ENCODE results near the gene IRF5. TPM values are rescaled to one million over a fixed set of nuclear protein-coding genes. Genes with fewer than 3 reads are reported as not detected.
"Not testable (repeated sequence)": the region's sequence is repeated elsewhere in the genome, so short reads cannot be mapped to it uniquely, and the experiment has no call there.

The IRF5 gene
- total and polyA plus RNA-seq, 2 donors: 10.0 to 14.0 TPM

DNA sequence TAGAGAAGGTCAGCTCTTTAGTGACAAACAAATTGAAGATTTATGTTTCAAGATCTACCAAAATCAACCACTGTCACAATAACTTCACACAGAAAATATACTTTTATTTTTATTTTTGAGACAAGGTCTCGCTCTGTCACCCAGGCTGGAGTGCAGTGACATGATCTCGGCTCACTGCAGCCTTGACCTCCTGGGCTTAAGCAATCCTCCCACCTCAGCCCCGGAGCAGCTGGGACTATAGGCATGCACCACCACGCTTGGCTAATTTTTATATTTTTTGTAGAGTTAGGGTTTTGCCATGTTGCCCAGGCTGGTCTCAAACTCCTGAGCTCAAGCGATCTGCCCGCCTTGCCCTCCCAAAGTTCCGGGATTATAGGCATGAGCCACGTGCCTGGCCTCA is 56.8 kb downstream of the IRF5 start:
- H3K36me3 ChIP-seq (ENCODE audit: control insufficient read depth in 2 of 2, insufficient read depth in 2 of 2, low read length in 1 of 2): peaks cover 25 to 75% of the 10 kb centered on the region in 2 donors
- not testable (repeated sequence) for DNase-seq (ENCODE audit: low read depth in 6 of 9, low spot score in 9 of 9); H3K9me3 ChIP-seq (ENCODE audit: control insufficient read depth in 2 of 2, insufficient read depth in 1 of 2, low read length in 1 of 2); H3K27ac ChIP-seq (ENCODE audit: low read depth in 1 of 2, low read length in 1 of 2); H3K4me3 ChIP-seq (ENCODE audit: low read length in 2 of 2); H3K27me3 ChIP-seq (ENCODE audit: control insufficient read depth in 2 of 2, insufficient read depth in 1 of 2, low read length in 1 of 2); H3K4me1 ChIP-seq (ENCODE audit: control insufficient read depth in 2 of 2, insufficient read depth in 2 of 2, low read length in 2 of 2)
- WGBS: 99% methylated on average over 8 of the region's 8 CpGs

- Histone ChIP-seq H3K4me3 (ENCODE audit: low read length in 2 of 2) (no peak overlapping the region), H3K27ac (ENCODE audit: low read depth in 1 of 2, low read length in 1 of 2) (no peak overlapping the region), H3K36me3 (ENCODE audit: control insufficient read depth in 2 of 2, insufficient read depth in 2 of 2, low read length in 1 of 2) (peaks cover 33 to 77% of the 10 kb centered on the region in 2 donors), H3K9me3 (ENCODE audit: control insufficient read depth in 2 of 2, insufficient read depth in 1 of 2, low read length in 1 of 2) (no peaks in the 10 kb centered on the region), H3K4me1 (ENCODE audit: control insufficient read depth in 2 of 2, insufficient read depth in 2 of 2, low read length in 2 of 2) (no peaks in the 10 kb centered on the region), H3K27me3 (ENCODE audit: control insufficient read depth in 2 of 2, insufficient read depth in 1 of 2, low read length in 1 of 2) (no peaks in the 10 kb centered on the region)
- WGBS: 95% methylated on average over 5 of the region's 5 CpGs
- no peak for DNase-seq (ENCODE audit: low read depth in 6 of 9, low spot score in 9 of 9)
Measured at GRCh38 chr7:128997181-128997580, 59.5 kb downstream of the IRF5 start.

Other genes starting within 250 kb of the IRF5 start
- 44.4 TPM for gene CALU, start 198.6 kb upstream of the IRF5 start, total RNA-seq
- 22.2 TPM for gene CALU, start 198.6 kb upstream of the IRF5 start, polyA plus RNA-seq
- not detected for gene OPN1SW, start 162.1 kb upstream of the IRF5 start, total RNA-seq
- 0.07 TPM for gene OPN1SW, start 162.1 kb upstream of the IRF5 start, polyA plus RNA-seq
- 4.5 TPM for gene CCDC136, start 146.0 kb upstream of the IRF5 start, total RNA-seq
- 13.7 TPM for gene CCDC136, start 146.0 kb upstream of the IRF5 start, polyA plus RNA-seq
- 0.71 TPM for gene FLNC, start 107.5 kb upstream of the IRF5 start, total RNA-seq
- gene FLNC, start 107.5 kb upstream of the IRF5 start, polyA plus RNA-seq: 0.96 TPM
- gene ATP6V1F, start 75.1 kb upstream of the IRF5 start, total RNA-seq: 107 TPM
- gene ATP6V1F, start 75.1 kb upstream of the IRF5 start, polyA plus RNA-seq: 192 TPM
- gene KCP, start 27.2 kb upstream of the IRF5 start, total RNA-seq: 0.09 TPM
- 0.34 TPM for gene KCP, start 27.2 kb upstream of the IRF5 start, polyA plus RNA-seq
- 30.7 TPM for gene TNPO3, start 117.2 kb downstream of the IRF5 start, total RNA-seq
- gene TNPO3, start 117.2 kb downstream of the IRF5 start, polyA plus RNA-seq: 17.2 TPM
- 29.2 TPM for gene TSPAN33, start 206.8 kb downstream of the IRF5 start, total RNA-seq
- gene TSPAN33, start 206.8 kb downstream of the IRF5 start, polyA plus RNA-seq: 23.4 TPM